Measurements from ENCODE around the gene ATP13A2.

The ATP13A2 gene

GRCh38 chr1:17027900-17028299, 16.2 kb upstream of the ATP13A2 start:
- no peak for DNase-seq

GRCh38 chr1:17027403-17027802, 15.7 kb upstream of the ATP13A2 start:
- no peak for DNase-seq

GRCh38 chr1:17024721-17025120, 13.0 kb upstream of the ATP13A2 start:
- DNase-seq, result no peak

- no peak for DNase-seq
These were observed 11.8 kb upstream of the ATP13A2 start for GRCh38 chr1:17023573-17023972.

- DNase-seq, result no peak
These were observed 11.4 kb upstream of the ATP13A2 start for GRCh38 chr1:17023102-17023501.

- no peak for DNase-seq
These were observed 10.2 kb upstream of the ATP13A2 start for GRCh38 chr1:17021896-17022295.

- DNase-seq, result no peak
These were observed 8.8 kb upstream of the ATP13A2 start for GRCh38 chr1:17020502-17020901.

GRCh38 chr1:17018849-17019248, 7.1 kb upstream of the ATP13A2 start:
- DNase-seq, result no peak

- no peak for DNase-seq
These were observed 5.7 kb upstream of the ATP13A2 start for GRCh38 chr1:17017435-17017834.

- DNase-seq, result no peak
These were observed 4.6 kb upstream of the ATP13A2 start for GRCh38 chr1:17016317-17016661.

- DNase-seq, result no peak
These were observed 3.2 kb upstream of the ATP13A2 start for GRCh38 chr1:17014671-17015567.

- no peak for DNase-seq
These were observed 2.0 kb upstream of the ATP13A2 start for GRCh38 chr1:17013491-17014320.

GRCh38 chr1:17012775-17013490, 1.2 kb upstream of the ATP13A2 start:
- DNase-seq, result no peak

- DNase-seq, result no peak
These were observed 663 bp downstream of the ATP13A2 start for GRCh38 chr1:17011092-17011438.

GRCh38 chr1:17009706-17010105, 2.0 kb downstream of the ATP13A2 start:
- DNase-seq, result no peak

- no peak for DNase-seq
These were observed 3.4 kb downstream of the ATP13A2 start for GRCh38 chr1:17008208-17008855.

- DNase-seq, result no peak
These were observed 4.6 kb downstream of the ATP13A2 start for GRCh38 chr1:17007121-17007520.

- DNase-seq, result no peak
These were observed 6.4 kb downstream of the ATP13A2 start for GRCh38 chr1:17005365-17005740.

GRCh38 chr1:17004466-17005364, 7.0 kb downstream of the ATP13A2 start:
- DNase-seq, result no peak

GRCh38 chr1:17002524-17002902, 9.2 kb downstream of the ATP13A2 start:
- DNase-seq, result no peak

- no peak for DNase-seq
These were observed 9.8 kb downstream of the ATP13A2 start for GRCh38 chr1:17001760-17002523.

Measured in NCI-H1048 (cell line).